ENCODE results near the gene TLE3.

TLE3 gene

DNA sequence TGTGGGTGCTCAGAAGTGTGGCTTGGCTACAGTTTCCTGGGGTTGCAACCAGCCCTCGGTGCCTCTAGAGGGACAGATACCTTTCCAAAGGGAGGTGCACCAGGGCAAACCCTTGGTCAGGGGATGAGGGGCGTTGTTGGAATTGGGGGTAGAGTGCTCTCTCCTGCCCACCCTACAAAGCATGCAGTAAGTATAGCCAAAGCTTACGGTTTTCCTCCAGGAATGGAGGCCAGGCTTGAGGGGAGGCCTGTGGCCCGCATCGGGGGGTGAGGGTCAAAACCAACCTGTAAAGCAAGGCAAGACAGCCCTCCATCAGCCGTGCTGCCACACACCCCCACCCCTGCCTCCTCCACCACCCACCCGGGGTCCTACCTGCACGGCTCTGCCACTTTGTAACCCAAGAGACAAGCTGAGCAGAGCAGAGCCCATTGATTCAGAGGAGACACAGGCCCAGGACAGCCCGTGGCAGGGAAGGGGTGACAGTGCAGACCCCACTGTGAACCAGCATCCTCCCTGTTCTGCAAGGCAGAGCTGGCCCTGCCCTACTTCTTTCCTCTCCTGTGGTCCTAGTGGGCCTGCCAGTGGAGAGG, 41.5 kb downstream of the TLE3 start:
- Histone ChIP-seq H4K20me1 (ENCODE audit: insufficient read depth, low read length) (peaks cover 27% of the 10 kb centered on the region), H3K27ac (ENCODE audit: low read length) (no peak overlapping the region), H3K4me3 (ENCODE audit: low read depth in 1 of 2, low read length in 2 of 2) (no peak overlapping the region), H3K79me2 (ENCODE audit: insufficient read depth, low read length) (no peaks in the 10 kb centered on the region), H3K36me3 (ENCODE audit: insufficient read depth, low read length) (peaks cover 90% of the 10 kb centered on the region), H3K9ac (ENCODE audit: low read depth, low read length) (no peak overlapping the region), H3K27me3 (ENCODE audit: insufficient read depth, low read length, poor library complexity) (no peaks in the 10 kb centered on the region), H2AFZ (ENCODE audit: low read depth, low read length) (no peak overlapping the region), H3K9me3 (ENCODE audit: insufficient read depth, low read length, severe bottlenecking) (no peaks in the 10 kb centered on the region), H3K4me2 (ENCODE audit: insufficient read depth, low read length) (no peak overlapping the region), H3K4me1 (ENCODE audit: insufficient read depth, low read length) (no peaks in the 10 kb centered on the region)
- DNase-seq (no peak), ATAC-seq (ENCODE audit: insufficient read depth, low read depth) (no peak)
- no peak for TF ChIP-seq EZH2 (IDR thresholded peaks at IDR 0.05; ENCODE audit: borderline replicate concordance, low read depth, low read length, severe bottlenecking)
- TF ChIP-seq, protein P1, sequence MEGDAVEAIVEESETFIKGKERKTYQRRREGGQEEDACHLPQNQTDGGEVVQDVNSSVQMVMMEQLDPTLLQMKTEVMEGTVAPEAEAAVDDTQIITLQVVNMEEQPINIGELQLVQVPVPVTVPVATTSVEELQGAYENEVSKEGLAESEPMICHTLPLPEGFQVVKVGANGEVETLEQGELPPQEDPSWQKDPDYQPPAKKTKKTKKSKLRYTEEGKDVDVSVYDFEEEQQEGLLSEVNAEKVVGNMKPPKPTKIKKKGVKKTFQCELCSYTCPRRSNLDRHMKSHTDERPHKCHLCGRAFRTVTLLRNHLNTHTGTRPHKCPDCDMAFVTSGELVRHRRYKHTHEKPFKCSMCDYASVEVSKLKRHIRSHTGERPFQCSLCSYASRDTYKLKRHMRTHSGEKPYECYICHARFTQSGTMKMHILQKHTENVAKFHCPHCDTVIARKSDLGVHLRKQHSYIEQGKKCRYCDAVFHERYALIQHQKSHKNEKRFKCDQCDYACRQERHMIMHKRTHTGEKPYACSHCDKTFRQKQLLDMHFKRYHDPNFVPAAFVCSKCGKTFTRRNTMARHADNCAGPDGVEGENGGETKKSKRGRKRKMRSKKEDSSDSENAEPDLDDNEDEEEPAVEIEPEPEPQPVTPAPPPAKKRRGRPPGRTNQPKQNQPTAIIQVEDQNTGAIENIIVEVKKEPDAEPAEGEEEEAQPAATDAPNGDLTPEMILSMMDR (IDR thresholded peaks at IDR 0.05; ENCODE audit: borderline replicate concordance, extremely low read depth, low read length, poor library complexity, severe bottlenecking): no peak

DNA sequence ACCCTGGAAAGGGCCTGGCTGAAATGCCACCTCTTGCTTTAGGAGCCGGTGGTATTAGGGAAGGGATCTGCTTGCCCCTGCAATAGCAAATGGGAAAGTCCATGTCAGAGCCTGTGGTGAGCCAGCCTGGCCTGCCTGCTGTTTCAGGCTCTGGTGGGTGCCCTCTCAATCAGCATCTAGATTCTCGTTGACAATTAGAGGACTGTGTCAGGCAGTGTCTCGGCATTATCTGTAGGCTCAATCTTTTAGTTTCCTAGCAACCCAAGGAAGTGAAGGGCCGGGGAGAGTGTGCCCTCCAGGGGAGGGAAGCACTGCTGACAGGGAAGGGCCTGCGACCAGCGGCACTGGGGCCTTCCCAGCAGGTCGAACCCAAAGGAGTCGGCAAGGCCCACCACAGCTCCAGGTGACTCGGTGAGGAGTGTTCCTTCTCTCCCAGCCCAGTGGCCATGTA, 42.1 kb downstream of the TLE3 start:
- DNase-seq (no peak), ATAC-seq (ENCODE audit: insufficient read depth, low read depth) (no peak)
- Histone ChIP-seq H3K4me2 (ENCODE audit: insufficient read depth, low read length) (no peak overlapping the region), H4K20me1 (ENCODE audit: insufficient read depth, low read length) (peaks cover 25% of the 10 kb centered on the region), H2AFZ (ENCODE audit: low read depth, low read length) (no peak overlapping the region), H3K27me3 (ENCODE audit: insufficient read depth, low read length, poor library complexity) (no peaks in the 10 kb centered on the region), H3K79me2 (ENCODE audit: insufficient read depth, low read length) (no peaks in the 10 kb centered on the region), H3K36me3 (ENCODE audit: insufficient read depth, low read length) (peaks cover 90% of the 10 kb centered on the region), H3K4me3 (ENCODE audit: low read depth in 1 of 2, low read length in 2 of 2) (no peak overlapping the region), H3K4me1 (ENCODE audit: insufficient read depth, low read length) (no peaks in the 10 kb centered on the region), H3K9me3 (ENCODE audit: insufficient read depth, low read length, severe bottlenecking) (no peaks in the 10 kb centered on the region), H3K27ac (ENCODE audit: low read length) (no peak overlapping the region), H3K9ac (ENCODE audit: low read depth, low read length) (no peak overlapping the region)
- TF ChIP-seq EZH2 (IDR thresholded peaks at IDR 0.05; ENCODE audit: borderline replicate concordance, low read depth, low read length, severe bottlenecking): no peak
- TF ChIP-seq, protein P1 (IDR thresholded peaks at IDR 0.05; ENCODE audit: borderline replicate concordance, extremely low read depth, low read length, poor library complexity, severe bottlenecking): no peak

DNA sequence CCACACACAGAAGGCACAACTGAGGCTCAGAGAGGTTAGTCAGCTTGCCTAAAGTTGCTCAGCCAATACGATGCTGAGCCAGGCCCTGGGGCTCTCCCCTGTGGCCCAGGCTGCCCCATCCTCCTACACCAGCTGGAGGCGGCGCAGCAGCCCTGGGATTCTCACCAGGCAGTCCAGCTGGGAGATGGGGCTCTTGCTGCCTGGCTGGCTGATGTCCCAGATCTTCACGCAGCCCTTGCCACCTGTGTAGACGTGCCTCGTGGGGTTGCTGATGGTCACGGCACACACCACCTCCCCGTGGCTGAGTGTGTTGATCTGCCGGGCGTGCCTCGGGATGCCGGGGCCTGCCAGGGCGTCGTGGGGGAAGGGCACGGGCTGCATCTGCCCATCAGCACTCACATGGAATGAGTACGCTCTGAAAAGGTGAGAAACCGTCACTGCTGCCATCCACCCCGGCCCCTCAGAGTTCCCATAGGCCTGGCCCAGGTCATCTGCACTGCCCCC, 42.8 kb downstream of the TLE3 start:
- no peak for ATAC-seq (ENCODE audit: insufficient read depth, low read depth)
- Histone ChIP-seq H3K27me3 (ENCODE audit: insufficient read depth, low read length, poor library complexity) (no peaks in the 10 kb centered on the region), H4K20me1 (ENCODE audit: insufficient read depth, low read length) (peaks cover 28% of the 10 kb centered on the region), H3K9me3 (ENCODE audit: insufficient read depth, low read length, severe bottlenecking) (no peaks in the 10 kb centered on the region), H3K4me3 (ENCODE audit: low read depth in 1 of 2, low read length in 2 of 2) (no peak overlapping the region), H2AFZ (ENCODE audit: low read depth, low read length) (no peak overlapping the region), H3K27ac (ENCODE audit: low read length) (no peak overlapping the region), H3K79me2 (ENCODE audit: insufficient read depth, low read length) (no peaks in the 10 kb centered on the region), H3K4me2 (ENCODE audit: insufficient read depth, low read length) (no peak overlapping the region), H3K36me3 (ENCODE audit: insufficient read depth, low read length) (peaks cover 90% of the 10 kb centered on the region), H3K4me1 (ENCODE audit: insufficient read depth, low read length) (no peaks in the 10 kb centered on the region), H3K9ac (ENCODE audit: low read depth, low read length) (no peak overlapping the region)
- TF ChIP-seq, protein P1 (IDR thresholded peaks at IDR 0.05; ENCODE audit: borderline replicate concordance, extremely low read depth, low read length, poor library complexity, severe bottlenecking): no peak
- TF ChIP-seq EZH2 (IDR thresholded peaks at IDR 0.05; ENCODE audit: borderline replicate concordance, low read depth, low read length, severe bottlenecking): no peak
- no peak for DNase-seq

Measured in DND-41 (cell line).